Measurements from ENCODE around the gene RNASE3.
"Not testable (repeated sequence)": the region's sequence is repeated elsewhere in the genome, so short reads cannot be mapped to it uniquely, and the experiment has no call there.

- TF ChIP-seq POLR2AphosphoS5 (IDR thresholded peaks at IDR 0.05; ENCODE audit: borderline replicate concordance, low read depth, low read length); FOXP2 (optimal IDR thresholded peaks at IDR 0.05; ENCODE audit: control extremely low read depth, extremely low read length, insufficient read depth); EZH2 (IDR thresholded peaks at IDR 0.05): not testable (repeated sequence)
These were observed 4.1 kb downstream of the RNASE3 start for GRCh38 chr14:20895322-20895721.

Measured in SK-N-MC (cell line).